GM20000 (cell line): ENCODE results near the gene VAPB.
A peak's percentile ranks its signal among the peaks of the same experiment; 100 is the strongest.

Source experiments
- DNase-seq: peaks from one replicate; pipeline ENCODE4 v3.0.0; 2012; ENCODE audit warnings: low spot score
- CTCF ChIP-seq: IDR thresholded peaks from 2 replicates; pipeline ENCODE4 v1.5.1; 2012; ENCODE audit warnings: mild to moderate bottlenecking, control low read depth; ENCODE audit errors: extremely low read depth, missing control alignments

Gene VAPB

GRCh38 chr20:58481481-58482021, 92.5 kb downstream of the VAPB start:
- TF ChIP-seq CTCF: peak; percentile 35
- peak; percentile 75 for DNase-seq

DNA sequence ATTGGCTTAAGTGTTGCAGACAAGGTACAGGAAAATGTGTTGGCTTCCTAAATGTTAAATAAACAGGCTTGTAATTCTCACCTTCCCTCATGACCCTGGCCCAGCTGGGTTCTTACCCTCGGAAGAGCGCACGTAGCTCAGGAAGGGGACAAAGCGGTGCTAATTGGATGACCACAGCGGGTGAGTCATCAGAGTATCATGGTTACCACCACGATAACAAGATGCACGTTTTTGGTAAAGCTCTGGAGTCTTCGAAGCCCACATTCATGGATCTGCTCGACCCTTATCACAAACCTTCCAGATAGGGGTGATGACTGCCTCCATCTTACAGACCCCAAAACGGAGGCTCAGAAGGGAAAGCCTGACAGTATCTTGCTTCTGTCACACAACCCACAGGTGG, 93.4 kb downstream of the VAPB start:
- no peak for TF ChIP-seq CTCF
- no peak for DNase-seq

DNA sequence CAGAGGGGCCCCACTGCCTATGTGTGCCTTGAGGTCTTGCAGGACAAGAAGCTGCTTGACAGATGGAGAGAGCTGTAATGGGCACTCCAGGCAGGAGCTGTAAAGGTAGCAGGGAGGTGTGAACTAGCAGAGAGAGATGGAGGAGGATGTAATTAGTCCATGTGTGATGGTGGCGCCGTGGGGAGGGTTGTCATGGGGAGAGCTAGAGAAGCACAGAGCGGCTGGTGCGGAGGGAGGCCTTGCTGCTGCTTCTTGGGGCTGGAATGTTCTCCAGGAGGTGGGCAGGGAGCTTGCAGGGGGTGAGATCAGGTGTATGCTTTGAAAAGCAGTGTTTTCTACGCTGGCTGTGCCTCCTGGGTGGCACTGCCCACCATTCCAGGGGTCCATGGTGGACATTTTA, 94.0 kb downstream of the VAPB start:
- no peak for DNase-seq
- no peak for TF ChIP-seq CTCF

DNA sequence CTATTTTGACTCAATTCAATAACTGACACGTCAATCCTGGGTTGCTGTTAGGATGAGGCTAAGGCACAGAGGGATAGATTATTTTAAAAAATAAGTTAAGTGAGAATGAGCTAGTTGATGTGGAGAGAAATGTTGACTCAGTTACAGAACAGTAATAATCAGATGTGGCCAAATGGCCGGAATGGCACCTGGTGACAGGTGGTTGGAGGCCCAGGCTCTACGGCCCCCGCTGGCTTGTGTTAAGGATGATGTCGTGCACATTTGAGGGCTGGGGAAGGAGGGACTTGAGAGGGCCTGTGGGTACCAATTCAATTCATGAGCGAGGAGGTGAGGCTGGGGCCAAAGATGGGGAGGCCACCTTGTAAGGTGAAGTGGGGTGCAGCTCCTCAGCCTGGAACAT, 94.4 kb downstream of the VAPB start:
- no peak for TF ChIP-seq CTCF
- no peak for DNase-seq

DNA sequence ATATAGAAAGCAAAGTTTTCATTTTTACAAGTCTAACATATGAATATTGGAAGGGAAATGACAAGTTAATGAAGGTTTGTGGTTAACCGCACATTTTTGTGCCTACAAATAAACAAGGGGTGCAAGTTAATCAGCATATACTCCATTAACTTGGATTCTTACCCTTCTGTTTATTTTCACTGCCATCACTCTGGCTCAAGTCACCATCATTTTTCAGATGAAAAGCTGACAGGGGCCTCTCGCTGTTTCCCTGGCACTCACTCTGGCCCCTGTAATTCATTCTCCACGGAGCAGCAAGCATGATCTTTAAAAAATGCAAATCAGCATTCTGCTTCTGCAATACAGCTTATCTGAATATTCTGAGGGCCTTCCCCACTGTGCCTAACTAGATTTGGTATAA, 96.4 kb downstream of the VAPB start:
- DNase-seq: no peak
- TF ChIP-seq CTCF: no peak

GRCh38 chr20:58486207-58486606, 97.2 kb downstream of the VAPB start:
- DNase-seq: no peak
- TF ChIP-seq CTCF: no peak

- no peak for DNase-seq
- no peak for TF ChIP-seq CTCF
These were observed 103.2 kb downstream of the VAPB start for GRCh38 chr20:58492074-58492718.
